Keratinocyte (primary cell): ENCODE measurements around the gene KRTAP9-9. TPM values are rescaled to one million over a fixed set of nuclear protein-coding genes. Genes with fewer than 3 reads are reported as not detected.

Experiments used
- DNase-seq: peaks from one replicate; pipeline ENCODE4 v3.0.0-alpha.2; 2011; ENCODE audit warnings: low read depth, missing footprints, low spot score
- FAIRE-seq: peaks from 2 replicates; lab custom pipeline; 2011; peaks lifted over from hg19 to GRCh38; lab: Jason Lieb, UNC
- H2AFZ ChIP-seq: 2 replicates; pipeline ENCODE4 v1.6.0; 2012; ENCODE audit warnings: low read length, control low read depth, inconsistent platforms; ENCODE audit not compliant: control insufficient read depth
- H3K27ac ChIP-seq: 2 replicates; pipeline ENCODE4 v1.5.1; 2011; ENCODE audit warnings: low read length; ENCODE audit not compliant: control insufficient read depth, insufficient read depth
- H3K27me3 ChIP-seq: 3 replicates; pipeline ENCODE4 v1.6.0; 2011; ENCODE audit warnings: low read length; ENCODE audit not compliant: control insufficient read depth, insufficient read depth; ENCODE audit errors: extremely low read depth
- H3K36me3 ChIP-seq, 2 experiments: 2 replicates in 1 of 2; 3 replicates in 1 of 2; pipeline ENCODE4 v1.5.1; 2011; ENCODE audit warnings: low read length in 2 of 2, mild to moderate bottlenecking in 1 of 2; ENCODE audit not compliant: control insufficient read depth in 2 of 2, insufficient read depth in 2 of 2; ENCODE audit errors: extremely low read depth in 1 of 2
- H3K4me1 ChIP-seq: 3 replicates; pipeline ENCODE4 v1.5.1; 2011; ENCODE audit warnings: low read length; ENCODE audit not compliant: control insufficient read depth, insufficient read depth; ENCODE audit errors: extremely low read depth
- H3K4me2 ChIP-seq: 3 replicates; pipeline ENCODE4 v1.6.0; 2011; ENCODE audit warnings: low read depth, low read length; ENCODE audit not compliant: control insufficient read depth, insufficient read depth; ENCODE audit errors: extremely low read depth
- H3K4me3 ChIP-seq, 3 experiments: fragments of 200-600 bp in 1 of 3; sonication (generic) in 1 of 3; 2 replicates in 2 of 3; 3 replicates in 1 of 3; pipeline ENCODE4 v1.5.1; 2011 to 2016; ENCODE audit warnings: low read length in 3 of 3, mild to moderate bottlenecking in 3 of 3, control low read depth in 2 of 3, inconsistent platforms in 1 of 3, low read depth in 1 of 3, mixed read lengths in 1 of 3, mixed run types in 1 of 3, moderate library complexity in 1 of 3; ENCODE audit not compliant: control insufficient read depth in 2 of 3, insufficient read depth in 2 of 3; ENCODE audit errors: extremely low read depth in 1 of 3
- H3K79me2 ChIP-seq: 2 replicates; pipeline ENCODE4 v1.6.0; 2012; ENCODE audit warnings: low read length; ENCODE audit not compliant: control insufficient read depth, insufficient read depth
- H3K9ac ChIP-seq: 3 replicates; pipeline ENCODE4 v1.6.0; 2011; ENCODE audit warnings: low read length; ENCODE audit not compliant: control insufficient read depth, insufficient read depth; ENCODE audit errors: extremely low read depth
- H3K9me1 ChIP-seq: 3 replicates; pipeline ENCODE4 v1.6.0; 2011; ENCODE audit warnings: low read length; ENCODE audit not compliant: control insufficient read depth, insufficient read depth; ENCODE audit errors: extremely low read depth
- H3K9me3 ChIP-seq: 2 replicates; pipeline ENCODE4 v1.5.1; 2012; ENCODE audit warnings: low read depth, low read length; ENCODE audit not compliant: control insufficient read depth
- H4K20me1 ChIP-seq: 3 replicates; pipeline ENCODE4 v1.6.0; 2011; ENCODE audit warnings: low read length; ENCODE audit not compliant: control insufficient read depth, insufficient read depth; ENCODE audit errors: extremely low read depth
- CTCF ChIP-seq, 3 experiments: IDR thresholded peaks in 1 of 3; conservative IDR thresholded peaks in 1 of 3; optimal IDR thresholded peaks in 1 of 3; 2 replicates in 2 of 3; 3 replicates in 1 of 3; pipeline versions ENCODE3 to v1.5.1; 2011; ENCODE audit warnings: low read length in 3 of 3, mild to moderate bottlenecking in 3 of 3, moderate library complexity in 2 of 3, control low read depth in 1 of 3, inconsistent platforms in 1 of 3; ENCODE audit not compliant: insufficient read depth in 2 of 3; ENCODE audit errors: extremely low read depth in 1 of 3
- EZH2 ChIP-seq: IDR thresholded peaks from one replicate; pipeline ENCODE4 v1.6.1; 2012; ENCODE audit warnings: inconsistent platforms, mild to moderate bottlenecking, low read length, moderate library complexity
- dilution Hi-C: fragments of 300-500 bp; cut with MboI; formaldehyde crosslinking; loops from one replicate; pipeline ENCODE4 v1.7.0; 2020; ENCODE audit warnings: low sequenced_read_pairs; ENCODE audit not compliant: extremely low pct_ligation_motif_present
- polyA plus RNA-seq, 5 experiments: library from polyadenylated mRNA; depleted of rRNA in 3 of 5; stranded (reverse) in 3 of 5; stranded (forward) in 1 of 5; unstranded in 1 of 5; fragments of >200 nt; gene quantifications; 1 replicate in 1 of 5; 2 replicates in 3 of 5; 3 replicates in 1 of 5; pipeline versions ENCODE4 v1.2.1 to v1.2.3, GENCODE V29; 2011 to 2012; ENCODE audit warnings: missing spikeins in 2 of 5, low read depth in 1 of 5, low replicate concordance in 1 of 5

The KRTAP9-9 gene
- polyA plus RNA-seq, 1 donor (not counting 4 experiments of a cell fraction or from before 2014, with no cell fraction given) = not detected

- Histone ChIP-seq H3K9me1 (no peaks in the 10 kb centered on the region), H3K9ac (no peak overlapping the region), H3K4me3 (no peak overlapping the region), H2AFZ (no peak overlapping the region), H3K4me1 (no peaks in the 10 kb centered on the region), H3K9me3 (no peaks in the 10 kb centered on the region), H3K27me3 (peaks cover 3% of the 10 kb centered on the region), H3K4me2 (no peak overlapping the region), H4K20me1 (no peaks in the 10 kb centered on the region), H3K36me3 (no peaks in the 10 kb centered on the region), H3K27ac (no peak overlapping the region), H3K79me2 (no peaks in the 10 kb centered on the region)
- no peak for FAIRE-seq
- dilution Hi-C loops = no loop called here
- DNase-seq = no peak
- no peak for TF ChIP-seq CTCF (optimal IDR thresholded peaks at IDR 0.05 in 1 of 3, IDR thresholded peaks at IDR 0.05 in 1 of 3, conservative IDR thresholded peaks at IDR 0.05 in 1 of 3; ENCODE audit: extremely low read depth in 1 of 3, insufficient read depth in 2 of 3, low read length in 3 of 3)
- TF ChIP-seq EZH2 = no peak
These were observed 8.0 kb downstream of the KRTAP9-9 start for GRCh38 chr17:41263212-41263611.

- Histone ChIP-seq H3K79me2 (no peaks in the 10 kb centered on the region), H4K20me1 (no peaks in the 10 kb centered on the region), H3K27ac (no peak overlapping the region), H3K27me3 (peaks cover 3% of the 10 kb centered on the region), H3K9me1 (no peaks in the 10 kb centered on the region), H3K4me3 (no peak overlapping the region), H3K4me1 (no peaks in the 10 kb centered on the region), H3K4me2 (no peak overlapping the region), H3K9me3 (no peaks in the 10 kb centered on the region), H2AFZ (no peak overlapping the region), H3K36me3 (no peaks in the 10 kb centered on the region), H3K9ac (no peak overlapping the region)
- TF ChIP-seq EZH2 (no peak), CTCF (optimal IDR thresholded peaks at IDR 0.05 in 1 of 3, IDR thresholded peaks at IDR 0.05 in 1 of 3, conservative IDR thresholded peaks at IDR 0.05 in 1 of 3; ENCODE audit: extremely low read depth in 1 of 3, insufficient read depth in 2 of 3, low read length in 3 of 3) (no peak)
- dilution Hi-C loops = no loop called here
- no peak for FAIRE-seq
- no peak for DNase-seq
These were observed 9.4 kb downstream of the KRTAP9-9 start for GRCh38 chr17:41264599-41264998.
